HEK293 (cell line): ENCODE data around the gene OBSCN.

Source experiments
- BCL11A ChIP-seq: fragments of 450-650 bp; formaldehyde crosslinking; IDR thresholded peaks from 2 replicates; pipeline ENCODE4 v1.5.1; 2016; ENCODE audit warnings: low read depth, missing biosample characterization, missing genetic modification characterization
- CTCF ChIP-seq: fragments of 450-650 bp; formaldehyde crosslinking; IDR thresholded peaks from 2 replicates; pipeline ENCODE4 v1.5.1; 2016; ENCODE audit warnings: missing biosample characterization, missing genetic modification characterization
- KLF16 ChIP-seq: fragments of 450-650 bp; formaldehyde crosslinking; IDR thresholded peaks from 2 replicates; pipeline ENCODE4 v1.5.1; 2017; ENCODE audit warnings: missing biosample characterization, missing genetic modification characterization
- SCRT1 ChIP-seq: fragments of 450-650 bp; formaldehyde crosslinking; IDR thresholded peaks from 2 replicates; pipeline ENCODE4 v1.5.1; 2016; ENCODE audit warnings: missing biosample characterization, missing genetic modification characterization, borderline replicate concordance
- SCRT2 ChIP-seq: fragments of 450-650 bp; formaldehyde crosslinking; IDR thresholded peaks from 2 replicates; pipeline ENCODE4 v1.5.1; 2016; ENCODE audit warnings: missing biosample characterization, missing genetic modification characterization
- TCF7L2 ChIP-seq: IDR thresholded peaks from 2 replicates; pipeline ENCODE4 v1.6.1; 2011; ENCODE audit warnings: low read depth, mild to moderate bottlenecking, inconsistent platforms, low read length, moderate library complexity, borderline replicate concordance
- ZBTB44 ChIP-seq: fragments of 450-650 bp; IDR thresholded peaks from 2 replicates; pipeline ENCODE4 v1.5.1; 2018; ENCODE audit warnings: missing biosample characterization, mild to moderate bottlenecking, missing genetic modification characterization
- ZNF114 ChIP-seq: fragments of 450-650 bp; formaldehyde crosslinking; IDR thresholded peaks from 2 replicates; pipeline ENCODE4 v1.5.0; 2017; ENCODE audit warnings: missing biosample characterization, missing genetic modification characterization
- ZNF140 ChIP-seq: fragments of 450-650 bp; formaldehyde crosslinking; IDR thresholded peaks from 2 replicates; pipeline ENCODE4 v1.5.1; 2016; ENCODE audit warnings: missing biosample characterization, missing genetic modification characterization
- ZNF24 ChIP-seq: fragments of 450-650 bp; formaldehyde crosslinking; IDR thresholded peaks from 2 replicates; pipeline ENCODE4 v1.5.1; 2016; ENCODE audit warnings: missing biosample characterization, missing genetic modification characterization
- ZNF274 ChIP-seq, 2 experiments: fragments of 200-500 bp in 1 of 2; fragments of 450-650 bp in 1 of 2; sonication (Bioruptor generic) in 1 of 2; formaldehyde crosslinking in 1 of 2; IDR thresholded peaks; 2 replicates each; pipeline versions ENCODE4 v1.5.1 to v1.6.1; 2014 to 2016; ENCODE audit warnings: borderline replicate concordance in 1 of 2, inconsistent platforms in 1 of 2, low read length in 1 of 2, missing biosample characterization in 1 of 2, missing genetic modification characterization in 1 of 2
- ZNF324 ChIP-seq: fragments of 450-650 bp; formaldehyde crosslinking; IDR thresholded peaks from 2 replicates; pipeline ENCODE4 v1.5.1; 2016; ENCODE audit warnings: missing biosample characterization, missing genetic modification characterization
- ZNF629 ChIP-seq: fragments of 450-650 bp; formaldehyde crosslinking; IDR thresholded peaks from 2 replicates; pipeline ENCODE4 v1.5.1; 2017; ENCODE audit warnings: missing biosample characterization, missing genetic modification characterization
- TF ChIP-seq, protein P1 (sequence below): fragments of 450-650 bp; formaldehyde crosslinking; IDR thresholded peaks from 2 replicates; pipeline ENCODE4 v1.5.1; 2016; ENCODE audit warnings: missing biosample characterization, missing genetic modification characterization, low read depth

DNA sequence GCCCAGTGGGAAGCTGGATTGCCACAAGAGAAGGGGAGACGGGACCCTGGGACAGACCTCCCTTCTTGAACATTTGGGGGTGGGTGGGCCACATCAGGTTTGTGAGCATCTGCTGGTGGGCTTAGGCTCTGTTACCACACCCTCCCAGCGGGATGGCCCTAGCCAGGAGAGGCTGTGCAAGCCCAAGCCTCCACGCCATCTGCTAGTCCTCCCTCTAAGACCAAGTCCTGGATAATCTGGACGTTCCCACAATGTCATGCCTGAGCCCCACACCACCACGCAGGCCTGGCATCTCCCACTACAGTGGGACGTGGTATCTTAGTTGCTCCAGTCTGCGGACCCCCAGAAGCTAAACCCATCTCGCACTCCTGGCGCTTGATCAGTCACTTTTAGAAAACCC lies 46.0 kb upstream of the OBSCN start:
- no peak for TF ChIP-seq CTCF (tag by site-specific recombination)
- TF ChIP-seq ZNF114 (tag by site-specific recombination), result no peak
- TF ChIP-seq ZNF140 (tag by site-specific recombination), result no peak
- no peak for TF ChIP-seq ZNF324 (tag by site-specific recombination)
- no peak for TF ChIP-seq KLF16
- TF ChIP-seq SCRT2 (tag by site-specific recombination), result no peak
- no peak for TF ChIP-seq ZBTB44 (tag by site-specific recombination)
- TF ChIP-seq SCRT1 (tag by site-specific recombination), result no peak
- TF ChIP-seq TCF7L2, result no peak
- no peak for TF ChIP-seq BCL11A
- no peak for TF ChIP-seq ZNF24 (tag by site-specific recombination)
- TF ChIP-seq ZNF274 (IDR thresholded peaks at IDR 0.05; ENCODE audit: low read length), result no peak
- TF ChIP-seq ZNF274 (tag by site-specific recombination; IDR thresholded peaks at IDR 0.05; ENCODE audit: borderline replicate concordance), result no peak
- TF ChIP-seq, protein P1, sequence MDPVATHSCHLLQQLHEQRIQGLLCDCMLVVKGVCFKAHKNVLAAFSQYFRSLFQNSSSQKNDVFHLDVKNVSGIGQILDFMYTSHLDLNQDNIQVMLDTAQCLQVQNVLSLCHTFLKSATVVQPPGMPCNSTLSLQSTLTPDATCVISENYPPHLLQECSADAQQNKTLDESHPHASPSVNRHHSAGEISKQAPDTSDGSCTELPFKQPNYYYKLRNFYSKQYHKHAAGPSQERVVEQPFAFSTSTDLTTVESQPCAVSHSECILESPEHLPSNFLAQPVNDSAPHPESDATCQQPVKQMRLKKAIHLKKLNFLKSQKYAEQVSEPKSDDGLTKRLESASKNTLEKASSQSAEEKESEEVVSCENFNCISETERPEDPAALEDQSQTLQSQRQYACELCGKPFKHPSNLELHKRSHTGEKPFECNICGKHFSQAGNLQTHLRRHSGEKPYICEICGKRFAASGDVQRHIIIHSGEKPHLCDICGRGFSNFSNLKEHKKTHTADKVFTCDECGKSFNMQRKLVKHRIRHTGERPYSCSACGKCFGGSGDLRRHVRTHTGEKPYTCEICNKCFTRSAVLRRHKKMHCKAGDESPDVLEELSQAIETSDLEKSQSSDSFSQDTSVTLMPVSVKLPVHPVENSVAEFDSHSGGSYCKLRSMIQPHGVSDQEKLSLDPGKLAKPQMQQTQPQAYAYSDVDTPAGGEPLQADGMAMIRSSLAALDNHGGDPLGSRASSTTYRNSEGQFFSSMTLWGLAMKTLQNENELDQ, result no peak
- TF ChIP-seq ZNF629, result no peak
